DMS 273 (cell line): ENCODE results near the gene NT5C3A.
"Not testable (repeated sequence)": the region's sequence is repeated elsewhere in the genome, so short reads cannot be mapped to it uniquely, and the experiment has no call there.

Experiments used
- DNase-seq: peaks from one replicate; lab custom pipeline; 2025; ENCODE audit not compliant: unreplicated experiment; lab: John Stamatoyannopoulos, UW

Gene NT5C3A

GRCh38 chr7:33043501-33044400 is 18.8 kb downstream of the NT5C3A start:
- DNase-seq, result peak; percentile 14

DNA sequence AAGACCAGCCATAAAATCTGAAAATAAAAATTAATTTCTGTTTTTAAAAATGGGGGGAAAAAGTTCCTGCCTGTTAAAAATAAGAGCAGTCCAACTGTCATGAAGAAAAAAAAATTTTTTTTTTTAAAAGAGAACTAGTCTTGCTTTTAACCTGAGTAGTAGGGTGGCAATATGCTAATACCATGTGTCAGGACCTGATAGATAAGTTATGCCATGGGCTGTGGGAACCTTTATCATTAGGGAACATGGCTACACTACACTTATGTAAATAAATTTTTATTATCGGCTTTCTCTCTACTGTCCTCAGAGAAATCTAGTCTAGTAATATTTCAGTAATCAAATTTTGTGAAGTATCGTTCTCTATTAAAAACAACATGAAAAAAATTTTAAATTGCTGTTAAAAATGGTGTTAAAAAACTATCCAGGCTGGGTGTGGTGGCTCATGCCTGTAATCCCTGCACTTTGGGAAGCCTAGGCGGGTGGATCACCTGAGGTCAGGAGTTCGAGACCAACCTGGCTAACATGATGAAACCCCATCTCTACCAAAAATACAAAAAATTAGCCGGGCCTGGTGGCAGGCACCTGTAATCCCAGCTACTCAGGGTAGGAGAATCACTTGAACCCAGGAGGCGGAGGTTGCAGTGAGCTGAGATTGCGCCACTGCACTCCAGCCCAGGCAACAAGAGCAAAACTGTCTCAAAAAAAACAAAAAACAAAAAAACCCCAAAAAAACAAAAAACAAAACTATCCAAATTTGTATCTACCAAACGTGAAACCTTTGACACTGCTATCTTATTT is 20.7 kb downstream of the NT5C3A start:
- DNase-seq, result no peak

DNA sequence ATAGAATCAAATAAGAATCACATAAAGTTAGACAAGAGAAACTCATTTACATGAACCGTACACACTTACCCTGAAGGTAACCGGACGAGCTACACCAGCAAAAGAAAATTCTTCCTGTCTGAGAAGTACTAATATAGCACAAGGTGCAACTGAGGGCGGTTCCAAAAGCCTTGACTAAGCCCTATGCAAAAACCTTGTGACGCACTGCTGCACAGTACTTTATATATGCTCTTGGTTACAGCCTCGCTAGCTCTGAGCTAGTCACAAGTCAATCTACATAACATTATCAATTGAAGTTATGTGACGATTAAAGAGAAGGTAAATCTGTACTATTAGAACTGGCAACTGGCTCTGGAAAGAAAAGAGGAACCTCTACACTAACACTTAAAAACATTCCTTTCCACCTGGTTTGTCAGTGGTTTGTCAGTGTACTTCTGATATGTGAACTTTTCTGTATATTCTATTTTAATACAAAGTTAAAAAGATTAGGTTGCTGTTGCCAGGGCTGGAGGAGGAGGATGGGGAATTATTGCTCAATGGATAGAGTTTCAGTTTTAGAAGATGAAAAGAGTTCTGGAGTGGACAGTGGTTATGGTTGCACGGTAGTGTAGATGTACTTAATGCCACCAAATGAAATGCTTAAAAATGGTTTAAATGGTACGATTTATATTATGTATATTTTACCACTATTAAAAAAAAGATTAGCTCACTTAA is 21.6 kb downstream of the NT5C3A start:
- DNase-seq, result peak; percentile 35

DNA sequence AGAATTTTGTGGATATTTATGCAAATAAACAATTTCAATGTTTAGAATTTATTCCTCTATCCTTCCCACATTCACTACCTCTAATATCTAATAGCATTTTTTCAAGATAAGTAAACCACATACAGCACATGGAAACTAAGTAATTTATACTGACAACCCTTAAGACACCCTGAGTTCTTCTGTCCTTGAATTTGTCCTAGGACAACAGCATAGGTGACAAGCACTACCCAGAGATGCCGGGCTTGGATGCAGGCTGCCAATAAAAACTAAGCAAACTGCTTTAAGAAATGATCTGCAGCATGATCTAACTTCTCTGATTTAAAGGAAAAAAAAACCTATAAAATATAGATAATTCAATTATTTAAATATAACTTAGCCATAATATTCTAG is 22.7 kb downstream of the NT5C3A start:
- no peak for DNase-seq

DNA sequence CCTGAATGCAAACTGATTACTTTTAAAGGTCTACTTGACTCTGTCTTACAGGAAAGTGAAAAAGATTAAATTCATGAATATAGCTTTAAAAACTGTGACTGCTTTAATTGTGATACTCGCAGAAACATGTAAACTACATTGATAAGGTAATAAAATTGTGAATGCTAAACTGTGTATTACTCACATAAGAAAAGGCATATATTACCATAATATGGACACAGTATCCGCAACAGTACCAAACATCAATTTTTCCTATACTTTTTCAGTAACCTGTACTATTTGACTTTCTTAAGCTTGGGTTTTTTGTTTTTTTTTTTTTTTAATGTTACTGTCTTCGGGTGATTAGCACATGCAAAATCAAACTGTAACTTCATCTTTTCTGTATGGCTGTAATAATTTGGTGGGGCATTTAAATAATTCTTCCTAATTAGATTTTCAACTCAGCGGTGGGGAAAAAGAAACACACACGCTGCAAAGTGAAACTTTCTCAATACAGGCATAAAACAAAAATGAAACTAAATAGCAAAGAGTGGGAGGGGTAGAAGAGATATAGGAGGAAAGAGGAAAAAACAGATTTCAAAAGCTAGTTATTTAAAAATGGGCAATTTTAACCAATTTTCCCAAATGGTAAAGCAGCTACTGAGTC is 23.2 kb downstream of the NT5C3A start:
- DNase-seq, result no peak

GRCh38 chr7:33038639-33039038 is 23.9 kb downstream of the NT5C3A start:
- no peak for DNase-seq

DNA sequence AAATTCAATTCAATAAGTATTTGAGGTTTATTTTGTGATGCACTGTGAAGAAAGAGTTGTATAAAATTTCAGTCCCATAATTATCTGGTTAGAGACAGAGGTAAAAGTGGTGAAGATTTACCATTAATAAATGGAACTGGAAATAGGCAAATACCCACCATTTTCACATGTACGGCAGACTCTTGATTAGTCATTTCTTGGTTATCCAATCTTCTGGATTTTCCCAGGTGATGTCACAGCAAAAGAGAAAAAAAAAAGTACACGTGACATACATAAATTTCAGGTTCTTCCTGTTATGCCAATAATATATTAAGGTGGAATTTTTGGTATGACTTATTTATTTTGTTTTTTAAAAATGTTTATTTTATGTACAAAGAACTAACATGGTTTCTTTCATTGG is 26.8 kb downstream of the NT5C3A start:
- DNase-seq, result no peak

GRCh38 chr7:33024189-33024757 is 38.3 kb downstream of the NT5C3A start:
- no peak for DNase-seq

GRCh38 chr7:33012364-33012763 is 50.2 kb downstream of the NT5C3A start:
- DNase-seq, result no peak

GRCh38 chr7:33009734-33010133 is 52.8 kb downstream of the NT5C3A start:
- DNase-seq, result no peak

GRCh38 chr7:33005690-33006089 is 56.9 kb downstream of the NT5C3A start:
- not testable (repeated sequence) for DNase-seq

DNA sequence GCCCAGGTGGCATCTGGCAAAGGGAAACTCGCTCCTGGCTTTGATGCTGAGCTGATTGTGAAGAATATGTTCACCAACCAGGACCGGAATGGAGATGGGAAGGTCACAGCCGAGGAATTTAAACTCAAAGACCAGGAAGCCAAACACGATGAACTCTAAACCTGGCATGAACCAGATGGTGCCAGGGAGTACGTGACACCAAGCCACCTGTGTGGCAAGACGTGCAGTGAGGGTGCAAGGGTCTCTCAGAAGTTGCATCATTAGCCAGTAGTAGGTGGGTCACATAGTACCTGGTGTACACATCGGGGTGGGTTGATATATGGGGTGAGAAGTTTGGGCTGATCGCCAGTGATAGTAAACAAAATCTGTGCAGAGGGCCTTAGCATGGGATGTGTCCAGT is 57.4 kb downstream of the NT5C3A start:
- DNase-seq, result not testable (repeated sequence)

GRCh38 chr7:33004104-33004616 is 58.4 kb downstream of the NT5C3A start:
- not testable (repeated sequence) for DNase-seq

DNA sequence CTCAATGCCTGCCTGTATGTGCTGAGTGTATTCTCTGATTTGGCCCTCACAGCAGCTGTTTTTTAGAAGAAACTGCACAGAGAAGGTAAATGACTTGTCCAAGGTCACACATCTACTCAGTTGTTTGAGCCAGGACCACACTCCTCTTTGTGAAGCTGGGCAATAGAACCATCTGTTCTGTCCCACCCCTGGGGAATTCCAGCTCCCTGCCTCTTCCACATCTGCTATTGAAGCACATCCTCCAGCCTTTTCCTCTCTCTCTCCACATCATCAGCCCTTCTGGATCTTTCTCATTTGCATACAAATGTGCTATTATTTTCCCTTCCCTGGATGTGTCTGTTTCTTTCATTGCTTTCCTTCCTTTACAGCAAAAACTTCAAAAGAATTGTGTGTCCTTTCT is 59.5 kb downstream of the NT5C3A start:
- DNase-seq, result peak; percentile 49

DNA sequence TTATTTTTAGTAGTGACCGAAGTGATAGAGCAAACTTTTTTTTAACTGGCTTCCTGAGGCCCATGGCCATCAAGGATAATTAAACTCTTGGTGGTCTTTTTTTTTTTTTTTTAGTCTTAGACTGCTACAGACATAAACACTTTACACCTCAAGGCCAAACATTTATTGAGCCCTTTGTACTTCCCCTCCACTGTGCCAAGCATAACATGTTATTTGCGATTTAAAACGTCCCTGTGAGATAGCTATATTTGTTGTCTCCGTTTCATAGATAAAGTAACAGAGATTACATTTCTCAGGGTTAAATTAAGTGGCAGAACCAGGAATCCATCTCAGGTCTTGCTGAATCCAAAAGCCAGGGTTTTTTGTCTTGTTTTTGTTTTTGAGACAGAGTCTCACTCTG is 63.2 kb downstream of the NT5C3A start:
- not testable (repeated sequence) for DNase-seq

DNA sequence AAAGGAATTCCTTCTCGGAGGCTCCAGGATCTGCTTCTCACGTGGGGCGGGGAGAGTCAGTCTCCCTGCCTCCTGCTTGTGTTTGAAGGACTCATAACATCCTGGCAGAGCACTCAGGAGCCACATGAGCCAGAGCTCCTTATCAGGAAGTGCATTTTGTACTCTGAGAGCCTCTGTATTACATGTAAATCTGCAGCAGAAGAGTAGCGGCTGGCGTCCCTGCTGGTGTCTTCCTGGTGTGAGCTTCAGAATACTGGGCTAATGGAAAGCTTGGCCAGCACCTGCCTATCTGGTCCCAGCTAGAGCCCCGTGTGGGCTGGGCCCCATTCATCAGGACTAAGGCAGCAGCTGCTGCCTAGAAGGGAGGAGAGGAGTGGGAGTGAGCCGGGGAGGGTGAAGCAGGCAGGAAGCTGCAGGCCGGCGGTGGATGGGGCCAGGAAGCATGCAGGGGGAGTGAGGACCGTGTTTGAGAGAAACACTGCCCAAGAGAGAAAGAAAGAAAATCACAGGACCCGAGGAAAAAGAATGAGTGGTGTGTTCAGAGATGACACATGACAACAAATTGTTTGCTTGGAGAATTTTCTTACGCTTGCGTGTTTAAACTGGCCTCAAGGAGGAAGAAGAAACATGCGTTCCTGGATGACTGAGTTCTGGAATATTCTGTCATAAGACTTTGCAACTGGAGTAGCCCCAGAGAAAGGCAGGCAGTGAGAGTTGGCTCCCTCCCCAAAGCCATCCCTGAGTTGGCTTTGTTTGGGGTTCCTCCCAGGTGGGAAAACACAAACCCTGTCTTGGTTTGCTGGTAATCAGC is 64.0 kb downstream of the NT5C3A start:
- peak; percentile 35 for DNase-seq

- not testable (repeated sequence) for DNase-seq
Measured at GRCh38 chr7:32997956-32998355, 64.6 kb downstream of the NT5C3A start.

- not testable (repeated sequence) for DNase-seq
Measured at GRCh38 chr7:32992750-32993149, 69.8 kb downstream of the NT5C3A start.

GRCh38 chr7:32991975-32992700 is 70.4 kb downstream of the NT5C3A start:
- DNase-seq, result not testable (repeated sequence)
